Naive thymus-derived CD8-positive, alpha-beta T cell (primary cell): ENCODE results near the gene FBXO27. TPM values are rescaled to one million over a fixed set of nuclear protein-coding genes. Genes with fewer than 3 reads are reported as not detected.
"Not testable (repeated sequence)": the region's sequence is repeated elsewhere in the genome, so short reads cannot be mapped to it uniquely, and the experiment has no call there.

Experiments
- ATAC-seq, 2 donors: fragments of 150-1000 bp; cut with Tn5 transposase in 1 of 2; sonication (Bioruptor Pico), chemical (Tn5 transposase) in 1 of 2; 1 replicate in 1 of 2; 2 replicates in 1 of 2; pipeline ENCODE4 v1.10.0; 2021; ENCODE audit warnings: mild to moderate bottlenecking in 2 of 2, moderate library complexity in 2 of 2
- POLR2A ChIA-PET: fragments of 350-600 bp; sonication (Branson Sonifier 250); formaldehyde crosslinking; loops from one replicate; lab custom pipeline; 2021; ENCODE audit warnings: antibody characterized with exemption; lab: Charles Lee
- DNase-seq, 10 donors: peaks; one replicate each; pipeline versions ENCODE4 v3.0.0 to v3.0.0-alpha.2; 2020 to 2022
- H3K27ac Mint-ChIP-seq, 10 donors: one replicate each; pipeline ENCODE4 v1.8.0; 2020 to 2022; ENCODE audit warnings: mild to moderate bottlenecking in 10 of 10, mixed read lengths in 10 of 10, moderate library complexity in 4 of 10, inconsistent platforms in 1 of 10
- H3K27me3 Mint-ChIP-seq, 5 donors: one replicate each; pipeline ENCODE4 v1.8.0; 2021 to 2022; ENCODE audit warnings: mixed read lengths in 5 of 5
- H3K36me3 Mint-ChIP-seq, 3 donors: one replicate each; pipeline ENCODE4 v1.8.0; 2020 to 2022; ENCODE audit warnings: mixed read lengths in 3 of 3, mild to moderate bottlenecking in 2 of 3, inconsistent platforms in 1 of 3
- H3K4me1 Mint-ChIP-seq, 4 donors: one replicate each; pipeline ENCODE4 v1.8.0; 2021 to 2022; ENCODE audit warnings: mixed read lengths in 4 of 4
- H3K4me3 Mint-ChIP-seq, 10 donors: one replicate each; pipeline ENCODE4 v1.8.0; 2020 to 2022; ENCODE audit warnings: mild to moderate bottlenecking in 10 of 10, mixed read lengths in 10 of 10, moderate library complexity in 6 of 10, inconsistent platforms in 1 of 10
- H3K9me3 Mint-ChIP-seq, 9 donors: one replicate each; pipeline ENCODE4 v1.8.0; 2020 to 2022; ENCODE audit warnings: mixed read lengths in 9 of 9, mild to moderate bottlenecking in 3 of 9, inconsistent platforms in 1 of 9, moderate library complexity in 1 of 9
- polyA plus RNA-seq, 3 donors: library from polyadenylated mRNA; unstranded; fragments of 300-500 nt; fragmentation: Illumina TruSeq; gene quantifications; one replicate each; pipeline ENCODE4 v1.2.3, GENCODE V29; 2021
- total RNA-seq, 8 experiments: library from RNA in 2 of 8; stranded (reverse) in 2 of 8; gene quantifications; one replicate each; pipeline ENCODE4 v1.2.3 and lab custom pipeline; 2021 to 2026

The FBXO27 gene
- total and polyA plus RNA-seq, 5 experiments from 2014 or later = 0.17 TPM; not detected in 4

DNA sequence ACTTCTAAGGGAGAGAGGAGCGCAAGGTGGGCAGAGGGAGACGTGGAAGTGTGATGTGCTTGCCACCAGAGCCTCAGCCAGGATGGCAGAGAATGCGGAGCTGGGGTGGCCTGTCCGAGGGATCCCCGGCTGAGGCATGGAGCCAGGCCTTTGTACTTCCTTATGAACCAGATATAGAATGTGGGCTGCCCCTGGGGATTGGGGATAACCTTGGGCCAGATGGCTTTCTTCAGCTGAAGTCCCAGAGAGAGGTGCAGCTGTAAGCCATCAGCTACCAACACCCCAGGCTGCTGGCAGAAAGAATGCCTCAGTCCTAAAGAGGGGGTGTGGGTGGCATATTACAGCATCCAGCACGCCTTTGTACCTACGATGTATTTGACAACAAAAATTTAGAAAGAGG, 31.3 kb downstream of the FBXO27 start:
- Mint-ChIP-seq H3K36me3 (no peaks in the 10 kb centered on the region), H3K4me3 (no peak overlapping the region), H3K4me1 (peaks cover 0 to 3% (median 0%) of the 10 kb centered on the region in 4 donors), H3K9me3 (no peaks in the 10 kb centered on the region), H3K27me3 (peaks cover 0 to 25% (median 8%) of the 10 kb centered on the region in 5 donors), H3K27ac (no peak overlapping the region)
- DNase-seq = no peak
- no peak for ATAC-seq
- POLR2A ChIA-PET = no interaction called here

DNA sequence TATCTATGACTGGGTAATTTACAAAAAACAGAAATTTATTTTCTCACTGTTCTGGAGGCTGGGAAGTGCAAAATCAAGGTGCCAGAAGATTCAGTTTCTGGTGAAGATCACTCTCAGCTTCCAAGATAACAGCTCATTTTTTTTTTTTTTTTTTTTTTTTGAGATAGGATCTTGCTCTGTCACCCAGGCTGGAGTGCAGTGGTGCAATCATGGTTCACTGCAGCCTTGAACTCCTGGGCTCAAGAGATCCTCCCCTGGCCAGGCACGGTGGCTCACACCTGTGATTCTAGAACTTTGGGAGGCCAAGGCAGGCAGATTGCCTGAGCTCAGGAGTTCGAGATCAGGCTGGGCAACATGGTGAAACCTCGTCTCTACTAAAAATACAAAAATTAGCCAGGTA, 34.8 kb downstream of the FBXO27 start:
- H3K4me3 Mint-ChIP-seq, DNase-seq, POLR2A ChIA-PET, ATAC-seq, H3K9me3 Mint-ChIP-seq, H3K36me3 Mint-ChIP-seq, H3K27ac Mint-ChIP-seq: not testable (repeated sequence)
- Mint-ChIP-seq H3K4me1 (peaks cover 0 to 11% (median 0%) of the 10 kb centered on the region in 4 donors), H3K27me3 (peaks cover 5 to 39% (median 14%) of the 10 kb centered on the region in 5 donors)

DNA sequence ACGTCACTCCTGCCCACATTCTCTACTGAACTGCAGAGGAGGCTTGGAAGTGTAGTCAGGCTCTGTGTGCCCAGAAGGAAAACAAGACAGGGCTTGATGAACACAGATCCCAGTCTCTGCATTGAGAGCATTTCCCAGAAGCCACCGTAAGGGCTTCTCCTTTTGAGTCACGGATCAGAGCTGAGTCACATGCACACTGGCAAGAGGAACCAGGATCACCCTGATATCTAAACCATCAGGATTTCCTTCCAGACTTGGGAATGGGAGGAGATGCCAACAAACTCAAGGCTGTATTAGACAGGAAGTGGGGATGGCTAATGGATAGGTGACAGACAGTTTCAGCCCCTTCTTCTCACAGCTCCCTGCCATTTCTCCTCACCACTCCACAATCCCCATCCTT, 39.1 kb downstream of the FBXO27 start:
- Mint-ChIP-seq H3K27me3 (peaks cover 2 to 55% (median 34%) of the 10 kb centered on the region in 5 donors), H3K27ac (no peak overlapping the region), H3K4me3 (no peak overlapping the region), H3K36me3 (no peaks in the 10 kb centered on the region), H3K9me3 (peaks cover 0 to 7% (median 0%) of the 10 kb centered on the region in 9 donors), H3K4me1 (peaks cover 0 to 11% (median 0%) of the 10 kb centered on the region in 4 donors)
- POLR2A ChIA-PET = no interaction called here
- ATAC-seq = no peak
- no peak for DNase-seq

- Mint-ChIP-seq H3K27me3 (peaks cover 3 to 58% (median 34%) of the 10 kb centered on the region in 5 donors), H3K4me1 (peaks cover 0 to 9% (median 0%) of the 10 kb centered on the region in 4 donors)
- no peak for ATAC-seq
These were observed 41.2 kb downstream of the FBXO27 start for GRCh38 chr19:38990949-38991697.

DNA sequence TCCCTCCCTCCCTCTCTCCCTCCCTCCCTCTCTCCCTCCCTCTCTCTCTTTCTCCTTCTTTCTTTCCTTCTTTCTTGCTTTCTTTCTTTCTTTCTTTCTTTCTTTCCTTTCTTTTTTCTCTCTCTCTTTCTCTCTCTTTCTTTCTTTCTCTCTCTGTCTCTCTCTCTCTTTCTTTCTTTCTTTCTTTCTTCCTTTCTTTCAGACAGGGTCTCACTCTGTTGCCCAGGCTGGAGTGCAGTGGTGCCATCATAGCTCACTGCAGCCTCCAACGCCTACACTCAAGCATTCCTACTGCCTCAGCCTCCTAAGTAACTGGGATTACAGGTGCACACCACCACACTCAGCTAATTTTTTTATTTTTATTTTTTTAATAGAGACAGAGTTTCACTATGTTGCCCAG, 42.7 kb downstream of the FBXO27 start:
- H3K4me1 Mint-ChIP-seq, POLR2A ChIA-PET, H3K36me3 Mint-ChIP-seq, H3K4me3 Mint-ChIP-seq, H3K27ac Mint-ChIP-seq, DNase-seq, ATAC-seq: not testable (repeated sequence)
- Mint-ChIP-seq H3K27me3 (peaks cover 3 to 56% (median 34%) of the 10 kb centered on the region in 5 donors), H3K9me3 (peaks cover 0 to 10% (median 0%) of the 10 kb centered on the region in 9 donors)

More at GRCh38 chr19:38990949-38991697, 41.2 kb downstream of the FBXO27 start:
- POLR2A ChIA-PET = no interaction called here
- H3K4me3 Mint-ChIP-seq = no peak overlapping the region
- peaks cover 0 to 7% (median 0%) of the 10 kb centered on the region in 9 donors for H3K9me3 Mint-ChIP-seq
- peak overlapping the region in 1 of 10 donors; percentile 35 for H3K27ac Mint-ChIP-seq
- no peaks in the 10 kb centered on the region for H3K36me3 Mint-ChIP-seq
- DNase-seq = no peak

- Mint-ChIP-seq H3K4me3 (no peak overlapping the region), H3K36me3 (peaks cover 0 to 3% (median 0%) of the 10 kb centered on the region in 3 donors), H3K27me3 (peaks cover 3 to 52% (median 34%) of the 10 kb centered on the region in 5 donors), H3K27ac (no peak overlapping the region), H3K4me1 (no peaks in the 10 kb centered on the region), H3K9me3 (peaks cover 0 to 10% (median 0%) of the 10 kb centered on the region in 9 donors)
- POLR2A ChIA-PET = no interaction called here
- ATAC-seq (no peak), DNase-seq (no peak)
These were observed 43.2 kb downstream of the FBXO27 start for GRCh38 chr19:38989066-38989605.

- DNase-seq, H3K4me3 Mint-ChIP-seq, H3K36me3 Mint-ChIP-seq, H3K4me1 Mint-ChIP-seq, ATAC-seq, H3K27ac Mint-ChIP-seq, POLR2A ChIA-PET: not testable (repeated sequence)
- H3K27me3 Mint-ChIP-seq = peaks cover 3 to 48% (median 31%) of the 10 kb centered on the region in 5 donors
- peaks cover 0 to 10% (median 0%) of the 10 kb centered on the region in 9 donors for H3K9me3 Mint-ChIP-seq
These were observed 43.7 kb downstream of the FBXO27 start for GRCh38 chr19:38988627-38989026.

DNA sequence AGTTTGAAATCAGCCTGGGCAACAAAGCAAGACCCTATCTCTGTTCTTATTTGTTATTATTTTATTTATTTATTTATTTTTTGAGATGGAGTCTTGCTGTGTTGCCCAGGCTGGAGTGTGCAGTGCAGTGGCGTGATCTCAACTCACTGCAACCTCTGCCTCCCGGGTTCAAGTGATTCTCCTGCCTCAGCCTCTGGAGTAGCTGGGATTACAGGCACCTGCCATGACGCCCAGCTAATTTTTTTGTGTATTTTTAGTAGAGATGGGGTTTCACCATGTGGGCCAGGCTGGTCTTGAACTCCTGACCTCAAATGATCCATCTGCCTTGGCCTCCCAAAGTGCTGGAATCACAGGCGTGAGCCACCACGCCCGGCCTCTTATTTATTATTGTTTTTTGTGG, 44.6 kb downstream of the FBXO27 start:
- not testable (repeated sequence) for ATAC-seq

GRCh38 chr19:38985262-38985661, 47.1 kb downstream of the FBXO27 start:
- Mint-ChIP-seq H3K27ac (peak overlapping the region in 1 of 10 donors; percentile 13), H3K4me3 (no peak overlapping the region), H3K4me1 (no peaks in the 10 kb centered on the region), H3K36me3 (peaks cover 0 to 5% (median 3%) of the 10 kb centered on the region in 3 donors), H3K27me3 (peaks cover 7 to 25% (median 21%) of the 10 kb centered on the region in 5 donors), H3K9me3 (peaks cover 0 to 11% (median 4%) of the 10 kb centered on the region in 9 donors)
- DNase-seq (no peak), ATAC-seq (no peak)
- POLR2A ChIA-PET = no interaction called here

More for the DNA sequence above, 44.6 kb downstream of the FBXO27 start:
- H3K27me3 Mint-ChIP-seq = peaks cover 3 to 40% (median 23%) of the 10 kb centered on the region in 5 donors
- H3K4me3 Mint-ChIP-seq, DNase-seq, H3K36me3 Mint-ChIP-seq, H3K27ac Mint-ChIP-seq, H3K9me3 Mint-ChIP-seq, H3K4me1 Mint-ChIP-seq, POLR2A ChIA-PET: not testable (repeated sequence)

DNA sequence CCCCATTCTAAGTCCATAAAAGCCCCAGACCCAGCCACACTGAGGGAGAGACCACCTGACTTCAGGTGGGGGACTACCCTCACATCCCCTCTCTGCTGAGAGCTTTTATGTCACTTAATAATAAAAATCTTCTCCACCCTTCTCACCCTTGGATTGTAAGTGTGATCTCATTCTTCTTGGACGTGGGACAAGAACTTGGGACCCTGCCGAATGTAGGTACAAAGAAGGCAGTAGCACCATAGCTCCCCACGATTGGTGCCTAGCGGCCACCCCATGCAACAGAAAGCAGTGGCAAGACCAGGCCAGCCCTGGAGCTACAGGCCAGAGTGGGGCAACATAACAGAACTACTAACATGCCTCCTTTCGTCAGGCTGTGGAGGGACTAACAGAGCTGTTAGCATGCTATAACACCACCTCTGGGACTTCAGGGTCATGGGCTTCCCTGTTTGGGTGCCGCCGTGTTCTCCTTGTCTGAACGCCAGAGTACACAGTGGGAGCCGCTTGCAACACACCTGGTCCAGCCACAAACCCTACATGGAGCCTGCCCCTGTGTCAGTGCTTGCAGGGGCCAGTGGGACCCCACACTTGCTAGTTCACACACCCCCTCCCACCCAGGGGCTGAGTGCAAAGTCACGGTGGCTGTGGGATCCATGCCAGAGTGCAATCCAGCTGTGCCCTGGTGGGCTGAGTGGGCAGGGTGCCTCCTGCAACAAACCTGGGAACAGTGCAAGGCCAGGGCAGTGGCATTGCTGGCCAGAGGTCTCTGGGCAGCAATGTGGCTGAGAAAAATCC, 51.6 kb downstream of the FBXO27 start:
- ATAC-seq = no peak
- no peak overlapping the region for H3K4me3 Mint-ChIP-seq

GRCh38 chr19:38979812-38980211, 52.5 kb downstream of the FBXO27 start:
- H3K36me3 Mint-ChIP-seq = peaks cover 0 to 8% (median 0%) of the 10 kb centered on the region in 3 donors
- H3K27ac Mint-ChIP-seq = no peak overlapping the region
- no peak overlapping the region for H3K4me3 Mint-ChIP-seq
- no peak for DNase-seq
- ATAC-seq = no peak
- peaks cover 0 to 9% (median 4%) of the 10 kb centered on the region in 9 donors for H3K9me3 Mint-ChIP-seq
- POLR2A ChIA-PET = no interaction called here
- H3K4me1 Mint-ChIP-seq = peaks cover 7 to 16% (median 11%) of the 10 kb centered on the region in 4 donors
- peaks cover 21 to 43% (median 28%) of the 10 kb centered on the region in 5 donors for H3K27me3 Mint-ChIP-seq

More for the DNA sequence above, 51.6 kb downstream of the FBXO27 start:
- peaks cover 18 to 40% (median 25%) of the 10 kb centered on the region in 5 donors for H3K27me3 Mint-ChIP-seq
- H3K27ac Mint-ChIP-seq = no peak overlapping the region
- POLR2A ChIA-PET = interaction anchor here (0.7 kb wide), 1 partner anchor 1043 kb away, joined by 3 read pairs; no protein-coding TSS in a partner anchor
- peaks cover 0 to 10% (median 4%) of the 10 kb centered on the region in 9 donors for H3K9me3 Mint-ChIP-seq
- DNase-seq = no peak
- H3K4me1 Mint-ChIP-seq = peaks cover 4 to 10% (median 8%) of the 10 kb centered on the region in 4 donors
- peaks cover 0 to 5% (median 3%) of the 10 kb centered on the region in 3 donors for H3K36me3 Mint-ChIP-seq

DNA sequence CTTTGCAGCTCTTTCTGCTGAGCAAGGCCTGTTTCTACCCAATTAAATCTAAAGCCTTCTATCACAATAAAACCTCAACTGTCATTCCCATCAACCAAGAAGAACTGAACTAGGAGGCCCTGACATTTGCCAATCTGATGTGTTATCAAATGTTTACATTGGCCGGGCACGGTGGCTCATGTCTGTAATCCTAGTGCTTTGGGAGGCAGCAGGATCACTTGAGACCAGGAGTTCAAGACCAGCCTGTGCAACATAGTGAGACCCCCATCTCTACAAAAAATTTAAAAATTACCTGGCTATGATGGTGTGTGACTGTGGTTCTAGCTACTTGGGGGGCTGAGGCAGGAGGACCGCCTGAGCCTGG, 54.0 kb downstream of the FBXO27 start:
- H3K27me3 Mint-ChIP-seq = peaks cover 26 to 48% (median 34%) of the 10 kb centered on the region in 5 donors
- DNase-seq (no peak), ATAC-seq (no peak)
- peaks cover 7 to 18% (median 12%) of the 10 kb centered on the region in 4 donors for H3K4me1 Mint-ChIP-seq
- H3K9me3 Mint-ChIP-seq = peaks cover 0 to 9% (median 4%) of the 10 kb centered on the region in 9 donors
- no peak overlapping the region for H3K4me3 Mint-ChIP-seq
- no peak overlapping the region for H3K27ac Mint-ChIP-seq
- POLR2A ChIA-PET = no interaction called here
- peaks cover 0 to 10% (median 0%) of the 10 kb centered on the region in 3 donors for H3K36me3 Mint-ChIP-seq
